ENCODE data around the gene PRCD.

The PRCD gene

DNA sequence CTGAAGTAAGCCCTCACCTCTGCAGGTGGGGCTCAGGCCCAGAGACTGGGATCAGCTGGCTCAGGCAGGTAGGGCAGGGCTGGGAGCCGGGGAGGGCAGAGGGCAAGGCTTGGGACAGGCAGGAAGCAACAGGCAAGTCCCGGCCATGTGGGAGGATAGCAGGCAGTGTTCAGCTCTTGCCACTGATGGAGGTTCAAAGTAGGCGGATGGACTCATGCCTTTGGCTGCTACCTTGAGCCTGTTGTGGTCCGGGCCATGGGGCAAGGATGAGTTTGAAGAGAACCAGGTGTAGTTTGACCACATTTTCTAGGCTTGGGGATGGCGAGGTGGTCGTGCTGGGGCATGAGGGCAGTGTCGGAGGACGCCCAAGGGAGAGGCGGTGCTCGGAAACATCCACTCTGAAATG, 2.7 kb downstream of the PRCD start:
- DNase-seq = no peak

GRCh38 chr17:76542984-76543383, 3.1 kb downstream of the PRCD start:
- no peak for DNase-seq

DNA sequence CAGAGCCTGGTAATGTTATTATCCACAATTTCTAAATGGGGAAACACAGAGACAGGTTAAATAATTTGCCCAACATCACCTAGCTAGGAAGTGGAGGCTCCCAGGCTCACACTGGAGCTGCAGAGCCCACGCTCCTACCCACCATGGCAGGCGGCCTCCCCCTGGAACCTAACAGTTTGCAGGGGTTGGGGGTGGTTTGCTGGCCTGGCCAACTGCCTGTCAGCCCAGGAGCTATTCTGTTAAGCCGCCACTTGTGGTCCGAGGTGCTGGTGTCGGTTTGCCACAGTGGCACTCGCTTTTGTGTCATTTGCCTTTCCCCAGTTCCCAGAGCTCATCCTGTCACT, 3.6 kb downstream of the PRCD start:
- no peak for DNase-seq

- DNase-seq = peak; percentile 47 to 72
These were observed 4.1 kb downstream of the PRCD start for GRCh38 chr17:76543826-76544545.

- DNase-seq = no peak
These were observed 4.9 kb downstream of the PRCD start for GRCh38 chr17:76544546-76545365.

GRCh38 chr17:76545918-76546555, 6.2 kb downstream of the PRCD start:
- DNase-seq = no peak

GRCh38 chr17:76546556-76547182, 6.8 kb downstream of the PRCD start:
- DNase-seq = no peak

- DNase-seq = peak; percentile 61 to 73
These were observed 7.4 kb downstream of the PRCD start for GRCh38 chr17:76547183-76547641.

GRCh38 chr17:76547642-76548202, 7.9 kb downstream of the PRCD start:
- no peak for DNase-seq

GRCh38 chr17:76548378-76549214, 8.8 kb downstream of the PRCD start:
- no peak for DNase-seq

- no peak for DNase-seq
These were observed 9.3 kb downstream of the PRCD start for GRCh38 chr17:76549215-76549518.

GRCh38 chr17:76549539-76549938, 9.7 kb downstream of the PRCD start:
- no peak for DNase-seq

GRCh38 chr17:76550712-76551615, 11.1 kb downstream of the PRCD start:
- DNase-seq = no peak

DNA sequence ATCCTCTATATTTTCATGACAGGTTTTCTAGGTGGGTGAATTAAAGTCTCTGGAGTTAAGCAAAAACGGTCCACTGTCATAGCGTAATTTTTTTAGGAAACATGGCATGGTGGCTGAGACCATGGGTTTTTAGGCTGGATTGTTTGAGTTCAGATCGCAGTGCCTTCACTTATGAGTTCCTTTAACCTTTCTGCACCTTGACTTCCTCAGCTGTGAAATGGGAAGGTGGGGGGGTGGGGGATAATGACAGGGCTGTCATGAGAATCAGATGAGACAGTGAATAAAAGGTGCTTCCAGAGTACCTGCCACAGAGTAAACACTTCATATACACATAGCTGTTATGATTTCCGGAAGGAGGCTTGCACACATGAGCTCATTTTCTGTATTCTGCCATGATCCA, 11.8 kb downstream of the PRCD start:
- DNase-seq = no peak

GRCh38 chr17:76553178-76553908, 13.5 kb downstream of the PRCD start:
- no peak for DNase-seq

DNA sequence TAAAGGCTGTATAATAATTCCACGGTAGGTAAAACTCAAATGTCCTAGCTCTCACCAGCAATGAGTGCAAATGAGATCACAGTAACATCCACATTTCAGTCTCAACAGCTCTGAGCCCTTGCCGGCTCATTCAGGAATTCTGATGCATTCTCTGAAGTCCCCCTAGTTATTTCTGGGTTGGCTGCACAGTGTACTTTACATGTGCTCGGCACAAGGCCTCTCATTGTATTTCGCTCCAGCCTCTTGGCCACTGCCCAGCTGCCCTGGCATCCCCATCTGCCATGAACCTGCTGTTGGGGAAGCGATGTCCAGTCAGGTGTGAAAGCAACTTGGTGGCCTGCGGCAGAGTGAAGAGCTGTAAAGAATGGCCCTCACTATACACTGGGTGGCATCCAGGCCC, 14.3 kb downstream of the PRCD start:
- peak; percentile 71 to 76 for DNase-seq

DNA sequence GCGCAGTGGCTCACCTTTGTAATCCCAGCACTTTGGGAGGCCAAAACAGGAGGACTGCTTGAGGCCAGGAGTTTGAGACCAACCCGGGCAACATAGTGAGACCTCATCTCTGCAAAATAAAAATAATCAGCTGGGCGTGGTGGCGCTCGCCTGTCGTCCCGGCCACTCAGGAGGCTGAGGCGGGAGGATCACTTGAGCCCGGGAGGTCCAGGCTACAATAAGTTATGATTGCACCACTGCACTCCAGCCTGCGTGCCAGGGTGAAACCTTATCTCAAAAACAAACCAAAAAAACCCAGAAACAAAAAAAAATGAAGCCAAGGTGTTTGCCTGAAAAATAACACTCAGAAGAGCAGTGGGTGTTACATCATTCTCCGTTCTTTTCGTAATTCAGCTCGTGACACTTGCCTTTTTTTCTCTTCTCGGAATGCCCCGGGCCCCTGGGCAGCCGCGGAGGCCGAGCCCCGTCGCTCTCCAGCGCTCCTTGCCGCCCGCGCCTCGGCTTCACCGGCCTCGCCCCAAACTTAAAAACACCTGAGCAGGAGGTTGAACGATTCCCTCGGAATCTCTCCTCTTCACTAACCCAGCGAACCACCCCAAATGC, 17.0 kb downstream of the PRCD start:
- no peak for DNase-seq

- peak; percentile 74 to 84 for DNase-seq
These were observed 17.7 kb downstream of the PRCD start for GRCh38 chr17:76557368-76558197.
